ENCODE data around the gene PERCC1. TPM values are rescaled to one million over a fixed set of nuclear protein-coding genes. Genes with fewer than 3 reads are reported as not detected.

Gene PERCC1
- total and polyA plus RNA-seq, 9 of the 15 experiments (the other 6 are each of a cell fraction or from before 2014, with no cell fraction given) = not detected

DNA sequence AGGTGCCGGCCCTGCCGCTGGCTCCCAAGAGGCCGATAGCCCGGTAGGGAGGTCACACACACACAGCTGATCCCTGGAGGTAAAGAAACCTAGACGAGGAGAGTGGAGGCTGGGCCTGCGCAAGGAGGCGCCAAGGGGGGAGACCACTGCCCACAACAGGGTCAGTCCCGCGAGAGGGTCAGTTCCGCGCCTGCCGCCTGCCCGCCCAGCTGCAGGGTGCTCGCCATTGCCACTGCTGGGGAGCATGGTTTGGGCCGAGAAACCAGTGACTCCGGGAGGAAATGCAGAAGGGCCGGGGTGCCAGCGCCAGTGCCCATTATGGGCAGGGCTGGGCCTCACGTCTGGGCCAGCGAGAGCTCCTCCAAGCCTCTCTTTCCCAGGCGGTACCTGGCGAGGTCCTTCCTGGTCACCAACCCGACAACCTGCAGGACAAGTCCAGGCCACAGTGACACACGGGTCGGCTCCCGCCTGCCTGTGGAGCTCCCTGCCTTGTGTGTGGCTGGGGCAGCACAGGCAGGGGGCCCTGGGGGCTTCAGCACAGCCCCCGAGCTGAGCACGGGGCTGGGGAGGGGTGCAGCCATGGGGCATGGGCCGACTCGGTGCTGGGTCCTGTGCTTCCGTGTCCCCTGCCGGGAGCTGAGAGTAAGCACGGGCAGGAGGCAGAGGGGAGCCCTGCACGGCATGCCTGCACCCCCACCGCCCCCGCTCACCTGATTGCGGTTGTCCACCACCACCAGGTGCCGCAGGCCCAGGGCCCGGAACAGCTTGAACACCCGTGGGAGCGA is 15.6 kb downstream of the PERCC1 start (continued):
- TF ChIP-seq HIVEP1 (CRISPR knock-in tag; IDR thresholded peaks at IDR 0.05) (no peak), KAT2B (IDR thresholded peaks at IDR 0.05; ENCODE audit: low read depth, low read length) (no peak), ZNF408 (CRISPR knock-in tag; IDR thresholded peaks at IDR 0.05; ENCODE audit: low read depth) (no peak), CBX2 (IDR thresholded peaks at IDR 0.05; ENCODE audit: insufficient read depth, low read length, poor library complexity, severe bottlenecking) (no peak), GTF2F1 (IDR thresholded peaks at IDR 0.05; ENCODE audit: low read depth, low read length) (no peak), ZNF133 (CRISPR knock-in tag; IDR thresholded peaks at IDR 0.05) (no peak), ZNF197 (CRISPR knock-in tag; IDR thresholded peaks at IDR 0.05; ENCODE audit: low read depth) (no peak), RBM17 (IDR thresholded peaks at IDR 0.05; ENCODE audit: borderline replicate concordance, low read depth, low read length) (no peak), POLR2G (IDR thresholded peaks at IDR 0.05; ENCODE audit: low read depth, low read length) (0 out of 2 replicates have a peak, but pooled peaks have one; percentile 6), TBP (optimal IDR thresholded peaks at IDR 0.05; ENCODE audit: low read depth, low read length) (no peak), SREBF1 (IDR thresholded peaks at IDR 0.05; ENCODE audit: borderline replicate concordance, low read depth, low read length) (no peak), PML (IDR thresholded peaks at IDR 0.05; ENCODE audit: low read length) (no peak), CTBP1 (IDR thresholded peaks at IDR 0.05; ENCODE audit: borderline replicate concordance) (no peak)
- TF ChIP-seq, protein P1, sequence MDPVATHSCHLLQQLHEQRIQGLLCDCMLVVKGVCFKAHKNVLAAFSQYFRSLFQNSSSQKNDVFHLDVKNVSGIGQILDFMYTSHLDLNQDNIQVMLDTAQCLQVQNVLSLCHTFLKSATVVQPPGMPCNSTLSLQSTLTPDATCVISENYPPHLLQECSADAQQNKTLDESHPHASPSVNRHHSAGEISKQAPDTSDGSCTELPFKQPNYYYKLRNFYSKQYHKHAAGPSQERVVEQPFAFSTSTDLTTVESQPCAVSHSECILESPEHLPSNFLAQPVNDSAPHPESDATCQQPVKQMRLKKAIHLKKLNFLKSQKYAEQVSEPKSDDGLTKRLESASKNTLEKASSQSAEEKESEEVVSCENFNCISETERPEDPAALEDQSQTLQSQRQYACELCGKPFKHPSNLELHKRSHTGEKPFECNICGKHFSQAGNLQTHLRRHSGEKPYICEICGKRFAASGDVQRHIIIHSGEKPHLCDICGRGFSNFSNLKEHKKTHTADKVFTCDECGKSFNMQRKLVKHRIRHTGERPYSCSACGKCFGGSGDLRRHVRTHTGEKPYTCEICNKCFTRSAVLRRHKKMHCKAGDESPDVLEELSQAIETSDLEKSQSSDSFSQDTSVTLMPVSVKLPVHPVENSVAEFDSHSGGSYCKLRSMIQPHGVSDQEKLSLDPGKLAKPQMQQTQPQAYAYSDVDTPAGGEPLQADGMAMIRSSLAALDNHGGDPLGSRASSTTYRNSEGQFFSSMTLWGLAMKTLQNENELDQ (CRISPR knock-in tag; IDR thresholded peaks at IDR 0.05; ENCODE audit: borderline replicate concordance) = no peak
- TF ChIP-seq, protein P2, sequence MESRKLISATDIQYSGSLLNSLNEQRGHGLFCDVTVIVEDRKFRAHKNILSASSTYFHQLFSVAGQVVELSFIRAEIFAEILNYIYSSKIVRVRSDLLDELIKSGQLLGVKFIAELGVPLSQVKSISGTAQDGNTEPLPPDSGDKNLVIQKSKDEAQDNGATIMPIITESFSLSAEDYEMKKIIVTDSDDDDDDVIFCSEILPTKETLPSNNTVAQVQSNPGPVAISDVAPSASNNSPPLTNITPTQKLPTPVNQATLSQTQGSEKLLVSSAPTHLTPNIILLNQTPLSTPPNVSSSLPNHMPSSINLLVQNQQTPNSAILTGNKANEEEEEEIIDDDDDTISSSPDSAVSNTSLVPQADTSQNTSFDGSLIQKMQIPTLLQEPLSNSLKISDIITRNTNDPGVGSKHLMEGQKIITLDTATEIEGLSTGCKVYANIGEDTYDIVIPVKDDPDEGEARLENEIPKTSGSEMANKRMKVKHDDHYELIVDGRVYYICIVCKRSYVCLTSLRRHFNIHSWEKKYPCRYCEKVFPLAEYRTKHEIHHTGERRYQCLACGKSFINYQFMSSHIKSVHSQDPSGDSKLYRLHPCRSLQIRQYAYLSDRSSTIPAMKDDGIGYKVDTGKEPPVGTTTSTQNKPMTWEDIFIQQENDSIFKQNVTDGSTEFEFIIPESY (CRISPR knock-in tag; IDR thresholded peaks at IDR 0.05) = 0 out of 2 replicates have a peak, but pooled peaks have one; percentile 61
- TF ChIP-seq, protein P3, sequence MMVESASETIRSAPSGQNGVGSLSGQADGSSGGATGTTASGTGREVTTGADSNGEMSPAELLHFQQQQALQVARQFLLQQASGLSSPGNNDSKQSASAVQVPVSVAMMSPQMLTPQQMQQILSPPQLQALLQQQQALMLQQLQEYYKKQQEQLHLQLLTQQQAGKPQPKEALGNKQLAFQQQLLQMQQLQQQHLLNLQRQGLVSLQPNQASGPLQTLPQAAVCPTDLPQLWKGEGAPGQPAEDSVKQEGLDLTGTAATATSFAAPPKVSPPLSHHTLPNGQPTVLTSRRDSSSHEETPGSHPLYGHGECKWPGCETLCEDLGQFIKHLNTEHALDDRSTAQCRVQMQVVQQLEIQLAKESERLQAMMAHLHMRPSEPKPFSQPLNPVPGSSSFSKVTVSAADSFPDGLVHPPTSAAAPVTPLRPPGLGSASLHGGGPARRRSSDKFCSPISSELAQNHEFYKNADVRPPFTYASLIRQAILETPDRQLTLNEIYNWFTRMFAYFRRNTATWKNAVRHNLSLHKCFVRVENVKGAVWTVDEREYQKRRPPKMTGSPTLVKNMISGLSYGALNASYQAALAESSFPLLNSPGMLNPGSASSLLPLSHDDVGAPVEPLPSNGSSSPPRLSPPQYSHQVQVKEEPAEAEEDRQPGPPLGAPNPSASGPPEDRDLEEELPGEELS (CRISPR knock-in tag; IDR thresholded peaks at IDR 0.05; ENCODE audit: borderline replicate concordance) = no peak
- TF ChIP-seq, protein P4, sequence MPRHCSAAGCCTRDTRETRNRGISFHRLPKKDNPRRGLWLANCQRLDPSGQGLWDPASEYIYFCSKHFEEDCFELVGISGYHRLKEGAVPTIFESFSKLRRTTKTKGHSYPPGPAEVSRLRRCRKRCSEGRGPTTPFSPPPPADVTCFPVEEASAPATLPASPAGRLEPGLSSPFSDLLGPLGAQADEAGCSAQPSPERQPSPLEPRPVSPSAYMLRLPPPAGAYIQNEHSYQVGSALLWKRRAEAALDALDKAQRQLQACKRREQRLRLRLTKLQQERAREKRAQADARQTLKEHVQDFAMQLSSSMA (CRISPR knock-in tag; IDR thresholded peaks at IDR 0.05) = no peak
- TF ChIP-seq, protein P5, sequence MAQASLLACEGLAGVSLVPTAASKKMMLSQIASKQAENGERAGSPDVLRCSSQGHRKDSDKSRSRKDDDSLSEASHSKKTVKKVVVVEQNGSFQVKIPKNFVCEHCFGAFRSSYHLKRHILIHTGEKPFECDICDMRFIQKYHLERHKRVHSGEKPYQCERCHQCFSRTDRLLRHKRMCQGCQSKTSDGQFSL (CRISPR knock-in tag; IDR thresholded peaks at IDR 0.05) = 0 out of 2 replicates have a peak, but pooled peaks have one; percentile 21
- TF ChIP-seq, protein P5 (tag; IDR thresholded peaks at IDR 0.05) = no peak

All from K562 (cell line).